ENCODE measurements around the gene SLC7A6.

SLC7A6 gene

GRCh38 chr16:68310774-68311511 lies 46.6 kb downstream of the SLC7A6 start, which contains the start of the genes PRMT7 and SLC7A6OS:
Gene PRMT7, plus strand, starts transcription at chr16:68311019. Its CDS starts 4,961 bp downstream, at chr16:68315980.
Gene SLC7A6OS, minus strand, starts transcription at chr16:68310946. Its CDS starts 20 bp downstream, at chr16:68310926.
- peak; percentile 81 for DNase-seq

GRCh38 chr16:68313116-68313515 lies 48.8 kb downstream of the SLC7A6 start:
- DNase-seq, result no peak

- no peak for DNase-seq
These were observed 55.0 kb downstream of the SLC7A6 start for GRCh38 chr16:68319185-68319908.

GRCh38 chr16:68324336-68324735 lies 60.0 kb downstream of the SLC7A6 start:
- no peak for DNase-seq

- no peak for DNase-seq
These were observed 60.5 kb downstream of the SLC7A6 start for GRCh38 chr16:68324780-68325357.

GRCh38 chr16:68328151-68328859 lies 64.0 kb downstream of the SLC7A6 start:
- peak; percentile 46 for DNase-seq

GRCh38 chr16:68328860-68329390 lies 64.6 kb downstream of the SLC7A6 start:
- no peak for DNase-seq

GRCh38 chr16:68331879-68332410 lies 67.6 kb downstream of the SLC7A6 start:
- no peak for DNase-seq

GRCh38 chr16:68332411-68333121 lies 68.2 kb downstream of the SLC7A6 start:
- DNase-seq, result no peak

GRCh38 chr16:68335175-68335574 lies 70.8 kb downstream of the SLC7A6 start:
- no peak for DNase-seq

GRCh38 chr16:68338326-68339119 lies 74.2 kb downstream of the SLC7A6 start:
- DNase-seq, result no peak

- no peak for DNase-seq
These were observed 74.9 kb downstream of the SLC7A6 start for GRCh38 chr16:68339214-68339613.

GRCh38 chr16:68342620-68343019 lies 78.3 kb downstream of the SLC7A6 start:
- no peak for DNase-seq

- DNase-seq, result no peak
These were observed 78.8 kb downstream of the SLC7A6 start for GRCh38 chr16:68343137-68343536.

- DNase-seq, result no peak
These were observed 79.9 kb downstream of the SLC7A6 start for GRCh38 chr16:68344252-68344651.

- no peak for DNase-seq
These were observed 81.1 kb downstream of the SLC7A6 start for GRCh38 chr16:68345351-68345810.

GRCh38 chr16:68345958-68346635 lies 81.8 kb downstream of the SLC7A6 start:
- DNase-seq, result no peak

- DNase-seq, result no peak
These were observed 82.7 kb downstream of the SLC7A6 start for GRCh38 chr16:68346892-68347480.

- no peak for DNase-seq
These were observed 83.3 kb downstream of the SLC7A6 start for GRCh38 chr16:68347605-68348004.

Data from NCI-H524 treated with DMSO at 0.1 percent for 48 hours (cell line).